Muscle layer of duodenum (tissue), 2 donors: ENCODE results near the gene PHF1.
"Not testable (repeated sequence)": the region's sequence is repeated elsewhere in the genome, so short reads cannot be mapped to it uniquely, and the experiment has no call there.

Source experiments
- H3K27ac ChIP-seq: one replicate; pipeline ENCODE4 v1.7.0; 2013; ENCODE audit warnings: mild to moderate bottlenecking, low read length
- H3K27me3 ChIP-seq: one replicate; pipeline ENCODE4 v1.7.0; 2013; ENCODE audit warnings: low read depth, mild to moderate bottlenecking, control low read depth, low read length
- H3K36me3 ChIP-seq, 2 donors: one replicate each; pipeline ENCODE4 v1.7.0; 2013; ENCODE audit warnings: low read length in 2 of 2, control low read depth in 1 of 2, mild to moderate bottlenecking in 1 of 2; ENCODE audit not compliant: insufficient read depth in 2 of 2, control insufficient read depth in 1 of 2
- H3K4me1 ChIP-seq, 2 donors: one replicate each; pipeline ENCODE4 v1.7.0; 2013; ENCODE audit warnings: low read length in 2 of 2, mild to moderate bottlenecking in 2 of 2, control low read depth in 1 of 2, moderate library complexity in 1 of 2; ENCODE audit not compliant: insufficient read depth in 2 of 2, control insufficient read depth in 1 of 2
- H3K4me3 ChIP-seq, 2 donors: one replicate each; pipeline ENCODE4 v1.7.0; 2013; ENCODE audit warnings: low read length in 2 of 2, low read depth in 1 of 2, mild to moderate bottlenecking in 1 of 2
- H3K9me3 ChIP-seq, 2 donors: one replicate each; pipeline ENCODE4 v1.7.0; 2013; ENCODE audit warnings: low read length in 2 of 2, control low read depth in 1 of 2, mild to moderate bottlenecking in 1 of 2; ENCODE audit not compliant: control insufficient read depth in 1 of 2
- donor health status: healthy.

PHF1 gene

DNA sequence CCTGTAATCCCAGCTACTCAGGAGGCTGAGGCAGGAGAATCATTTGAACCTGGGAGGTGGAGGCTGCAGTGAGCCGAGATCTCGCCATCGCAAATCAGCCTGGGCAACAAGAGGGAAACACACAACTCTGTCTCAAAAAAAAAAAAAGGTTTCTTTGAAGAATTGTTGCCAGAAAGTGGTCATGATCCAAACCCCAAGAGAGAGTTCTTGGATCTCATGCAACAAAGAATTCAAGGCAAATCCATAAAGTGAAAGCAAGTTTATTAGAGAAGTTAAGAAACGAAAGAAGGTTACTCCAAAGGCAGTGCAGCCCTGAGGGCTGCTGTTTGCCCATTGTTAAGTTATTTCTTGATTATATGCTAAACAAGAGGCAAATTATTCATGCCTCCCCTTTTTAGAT lies 33.6 kb upstream of the PHF1 start:
- no peak overlapping the region for H3K27ac ChIP-seq
- H3K27me3 ChIP-seq = no peaks in the 10 kb centered on the region
- no peaks in the 10 kb centered on the region for H3K9me3 ChIP-seq
- H3K4me1 ChIP-seq = peaks cover 0 to 20% of the 10 kb centered on the region in 2 donors
- no peak overlapping the region for H3K4me3 ChIP-seq
- no peaks in the 10 kb centered on the region for H3K36me3 ChIP-seq

GRCh38 chr6:33379184-33379583 lies 31.6 kb upstream of the PHF1 start:
- peaks cover 0 to 24% of the 10 kb centered on the region in 2 donors for H3K4me1 ChIP-seq
- H3K9me3 ChIP-seq, H3K27ac ChIP-seq, H3K4me3 ChIP-seq, H3K36me3 ChIP-seq, H3K27me3 ChIP-seq: not testable (repeated sequence)

DNA sequence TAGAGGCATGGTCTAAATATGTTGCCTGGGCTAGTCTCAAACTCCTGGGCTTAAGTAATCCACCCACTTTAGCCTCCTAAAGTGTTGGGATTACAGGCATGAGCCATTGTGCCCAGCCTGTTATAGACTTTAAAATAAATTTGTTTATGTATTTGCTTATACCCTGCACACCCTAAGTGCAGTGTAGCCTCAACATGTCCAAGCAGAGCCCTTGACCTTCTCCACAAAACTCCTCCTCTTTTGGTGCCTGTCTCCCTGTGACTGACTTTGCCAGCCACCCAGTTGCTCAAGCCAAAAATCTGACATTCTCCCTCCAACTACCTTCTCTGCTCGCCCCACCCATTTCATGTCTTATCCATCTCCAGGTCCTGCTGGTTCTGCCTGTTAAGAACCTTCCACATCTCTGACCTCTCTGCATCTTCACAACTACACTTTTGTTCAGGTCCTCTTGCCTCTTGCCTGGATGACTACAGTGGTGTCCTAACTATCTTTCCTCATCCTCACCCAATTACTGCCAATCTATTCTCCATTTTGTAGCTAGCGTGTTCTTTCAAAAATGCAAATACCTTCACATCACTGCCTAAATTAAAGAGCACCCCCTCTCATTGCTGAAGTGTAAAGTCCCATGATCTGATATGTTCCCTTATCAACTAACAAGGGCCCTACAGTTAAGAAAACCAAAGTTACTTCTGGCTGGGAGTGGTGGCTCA lies 30.4 kb upstream of the PHF1 start:
- H3K4me3 ChIP-seq = no peak overlapping the region
- H3K4me1 ChIP-seq = peaks cover 0 to 12% of the 10 kb centered on the region in 2 donors
- no peaks in the 10 kb centered on the region for H3K27me3 ChIP-seq
- H3K36me3 ChIP-seq = no peaks in the 10 kb centered on the region
- no peak overlapping the region for H3K27ac ChIP-seq
- no peaks in the 10 kb centered on the region for H3K9me3 ChIP-seq

DNA sequence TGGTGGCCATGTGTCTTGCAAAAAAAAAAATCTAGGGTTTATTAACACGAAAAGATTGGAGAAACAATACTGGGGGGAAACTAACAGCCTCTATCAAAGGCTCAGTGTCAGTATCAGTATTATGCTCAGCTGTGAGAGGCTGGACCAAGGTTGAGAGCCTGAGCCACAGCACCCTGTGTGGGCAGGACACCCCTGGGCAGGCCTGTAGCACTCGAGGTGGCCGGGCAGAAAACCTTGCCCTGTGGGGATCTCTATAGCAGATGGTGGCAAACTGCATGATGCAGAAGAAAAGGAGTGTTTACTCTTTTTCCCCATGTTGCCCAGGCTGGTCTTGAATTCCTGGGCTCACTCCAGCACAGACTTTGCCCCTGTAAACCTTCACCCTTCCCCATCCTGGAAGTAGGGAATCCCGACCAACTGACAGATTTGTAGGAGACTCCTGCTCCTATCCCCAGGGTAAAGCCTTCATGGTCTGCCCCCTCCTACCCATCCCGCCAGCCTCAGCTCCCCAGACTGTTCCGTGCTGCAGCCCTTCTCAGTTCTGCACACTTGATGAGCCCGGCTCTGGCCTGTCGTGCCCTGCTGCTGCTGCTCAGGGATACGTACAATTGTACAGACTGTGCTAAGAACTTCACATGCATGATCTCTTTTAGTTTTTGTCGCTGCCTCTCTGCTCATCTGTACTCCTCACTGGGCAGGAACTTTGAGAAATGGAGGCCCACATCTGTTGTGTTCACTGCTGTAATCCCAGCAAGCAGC lies 27.2 kb upstream of the PHF1 start:
- no peaks in the 10 kb centered on the region for H3K36me3 ChIP-seq
- no peaks in the 10 kb centered on the region for H3K9me3 ChIP-seq
- no peak overlapping the region for H3K4me3 ChIP-seq
- no peak overlapping the region for H3K27ac ChIP-seq
- no peaks in the 10 kb centered on the region for H3K27me3 ChIP-seq
- peaks cover 0 to 5% of the 10 kb centered on the region in 2 donors for H3K4me1 ChIP-seq

DNA sequence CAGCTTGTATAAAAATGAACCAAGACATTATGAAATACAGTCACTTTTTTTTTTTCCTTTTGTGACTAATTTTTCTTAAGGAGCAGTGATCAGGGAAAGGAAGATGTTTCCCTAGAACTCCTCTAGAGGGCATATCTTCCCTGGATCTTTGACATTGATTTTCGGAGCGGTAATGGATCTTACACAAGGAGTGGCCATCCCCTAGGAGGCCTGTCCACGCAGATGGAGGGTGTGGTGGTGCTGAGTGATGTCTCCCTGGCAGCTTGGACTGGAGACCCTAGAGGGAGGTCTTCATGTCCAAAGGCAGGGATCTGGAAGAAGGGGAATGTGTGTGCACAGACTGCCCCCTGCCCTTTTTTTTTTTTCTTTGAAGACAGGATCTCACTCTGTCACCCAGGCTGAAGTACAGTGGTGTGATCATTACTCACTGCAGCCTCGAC lies 26.2 kb upstream of the PHF1 start:
- H3K27me3 ChIP-seq = no peaks in the 10 kb centered on the region
- H3K9me3 ChIP-seq = no peaks in the 10 kb centered on the region

GRCh38 chr6:33390173-33390572 lies 20.6 kb upstream of the PHF1 start:
- no peak overlapping the region for H3K27ac ChIP-seq
- peaks cover 0 to 7% of the 10 kb centered on the region in 2 donors for H3K4me1 ChIP-seq
- no peaks in the 10 kb centered on the region for H3K9me3 ChIP-seq
- no peaks in the 10 kb centered on the region for H3K27me3 ChIP-seq
- no peaks in the 10 kb centered on the region for H3K36me3 ChIP-seq
- no peak overlapping the region for H3K4me3 ChIP-seq

More for the DNA sequence above, 26.2 kb upstream of the PHF1 start:
- Histone ChIP-seq H3K27ac (no peak overlapping the region), H3K4me3 (no peak overlapping the region), H3K4me1 (peaks cover 0 to 5% of the 10 kb centered on the region in 2 donors), H3K36me3 (no peaks in the 10 kb centered on the region)

- H3K27ac ChIP-seq = peak overlapping the region; percentile 83
- no peaks in the 10 kb centered on the region for H3K27me3 ChIP-seq
- no peaks in the 10 kb centered on the region for H3K36me3 ChIP-seq
- H3K9me3 ChIP-seq = no peaks in the 10 kb centered on the region
- H3K4me3 ChIP-seq = peak overlapping the region; percentile 5 to 30
- peaks cover 0 to 7% of the 10 kb centered on the region in 2 donors for H3K4me1 ChIP-seq
Measured at GRCh38 chr6:33390767-33391277, 20.0 kb upstream of the PHF1 start.

DNA sequence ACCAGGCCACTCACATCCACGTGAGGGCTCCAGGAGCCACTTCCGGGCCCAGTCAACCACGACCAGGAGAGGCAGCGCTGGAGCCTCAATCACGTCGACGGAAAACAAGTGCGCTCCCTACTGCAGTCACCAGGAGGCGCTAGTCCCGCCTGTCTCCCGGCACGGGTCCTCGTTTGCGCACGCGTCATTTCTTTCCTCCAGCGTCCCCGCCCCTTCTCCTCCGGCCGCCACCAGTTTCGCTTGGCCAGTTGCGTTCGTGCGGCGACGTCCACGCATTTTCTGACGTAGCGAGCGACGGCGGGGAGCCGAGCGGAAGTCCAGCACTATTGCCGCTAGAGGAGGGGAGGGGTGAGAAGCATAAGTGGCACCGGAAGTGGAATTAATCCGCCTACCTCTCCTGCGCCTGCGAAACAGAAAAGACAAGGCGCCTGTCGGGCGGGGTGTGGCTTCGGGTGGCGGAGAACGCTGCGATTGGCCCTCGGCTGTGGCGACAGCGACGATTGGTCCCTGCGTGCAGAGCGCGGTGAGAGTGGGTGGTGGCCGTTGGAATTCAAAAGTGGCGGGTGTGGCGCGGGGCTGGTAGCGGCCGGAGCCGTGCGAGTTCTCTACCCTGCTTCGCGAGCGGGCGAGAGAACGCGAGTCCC lies 19.4 kb upstream of the PHF1 start, which contains the start of gene KIFC1:
Gene KIFC1, plus strand, starts transcription at position 546 of the 644 bp plus-strand sequence. CDS start 163 bp downstream, outside the sequence.
- H3K36me3 ChIP-seq = no peaks in the 10 kb centered on the region
- H3K9me3 ChIP-seq = no peaks in the 10 kb centered on the region
- H3K4me1 ChIP-seq = peaks cover 0 to 7% of the 10 kb centered on the region in 2 donors
- H3K4me3 ChIP-seq = peak within 1 kb of the TSS; percentile 67 to 81
- H3K27ac ChIP-seq = peak within 1 kb of the TSS; percentile 83
- H3K27me3 ChIP-seq = no peaks in the 10 kb centered on the region

GRCh38 chr6:33391922-33392594 lies 18.8 kb upstream of the PHF1 start:
- Histone ChIP-seq H3K27me3 (no peaks in the 10 kb centered on the region), H3K4me1 (peaks cover 0 to 7% of the 10 kb centered on the region in 2 donors), H3K27ac (peak overlapping the region; percentile 17), H3K9me3 (no peaks in the 10 kb centered on the region), H3K4me3 (peak overlapping the region; percentile 67 to 81), H3K36me3 (no peaks in the 10 kb centered on the region)

DNA sequence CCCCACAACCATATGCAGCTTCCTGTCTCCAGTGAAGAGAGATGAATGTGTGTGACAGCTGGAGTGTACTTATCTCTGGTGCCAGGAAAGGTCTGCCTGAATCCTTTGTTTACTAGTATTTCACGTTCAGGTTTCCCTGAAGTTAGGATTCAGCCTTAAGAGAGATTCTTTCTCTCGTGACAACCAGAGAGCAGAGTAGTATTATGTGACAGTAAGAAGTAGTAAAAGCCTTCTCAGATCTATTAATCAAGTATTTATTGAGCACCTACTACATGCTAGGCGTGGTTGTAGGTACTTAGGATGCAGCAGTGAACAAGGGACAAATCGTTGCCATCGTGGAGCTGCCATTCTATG lies 18.2 kb upstream of the PHF1 start:
- Histone ChIP-seq H3K27ac (peak overlapping the region; percentile 17), H3K27me3 (no peaks in the 10 kb centered on the region), H3K36me3 (no peaks in the 10 kb centered on the region), H3K4me3 (peak overlapping the region in 1 of 2 donors; percentile 67), H3K4me1 (peaks cover 0 to 7% of the 10 kb centered on the region in 2 donors), H3K9me3 (no peaks in the 10 kb centered on the region)
